Measurements from ENCODE around the gene KCTD2.

KCTD2 gene

GRCh38 chr17:75060434-75061054 lies 13.5 kb downstream of the KCTD2 start:
- DNase-seq (ENCODE audit: low read depth), result no peak
- H3K4me3 ChIP-seq (ENCODE audit: low read depth, low read length), result no peak overlapping the region
- no peak for TF ChIP-seq CTCF (conservative IDR thresholded peaks at IDR 0.05; ENCODE audit: low read depth, low read length)

- DNase-seq (ENCODE audit: low read depth), result no peak
- H3K4me3 ChIP-seq (ENCODE audit: low read depth, low read length), result no peak overlapping the region
- no peak for TF ChIP-seq CTCF (conservative IDR thresholded peaks at IDR 0.05; ENCODE audit: low read depth, low read length)
Measured at GRCh38 chr17:75061055-75061438, 14.0 kb downstream of the KCTD2 start.

- no peak overlapping the region for H3K4me3 ChIP-seq (ENCODE audit: low read depth, low read length)
- no peak for TF ChIP-seq CTCF (conservative IDR thresholded peaks at IDR 0.05; ENCODE audit: low read depth, low read length)
- DNase-seq (ENCODE audit: low read depth), result no peak
Measured at GRCh38 chr17:75061618-75062017, 14.6 kb downstream of the KCTD2 start.

GRCh38 chr17:75063201-75063600 lies 16.2 kb downstream of the KCTD2 start:
- DNase-seq (ENCODE audit: low read depth), result no peak
- TF ChIP-seq CTCF (conservative IDR thresholded peaks at IDR 0.05; ENCODE audit: low read depth, low read length), result no peak
- H3K4me3 ChIP-seq (ENCODE audit: low read depth, low read length), result no peak overlapping the region

- no peak overlapping the region for H3K4me3 ChIP-seq (ENCODE audit: low read depth, low read length)
- TF ChIP-seq CTCF (conservative IDR thresholded peaks at IDR 0.05; ENCODE audit: low read depth, low read length), result no peak
- DNase-seq (ENCODE audit: low read depth), result no peak
Measured at GRCh38 chr17:75063626-75064025, 16.6 kb downstream of the KCTD2 start.

GRCh38 chr17:75064040-75064439 lies 17.0 kb downstream of the KCTD2 start:
- TF ChIP-seq CTCF (conservative IDR thresholded peaks at IDR 0.05; ENCODE audit: low read depth, low read length), result no peak
- H3K4me3 ChIP-seq (ENCODE audit: low read depth, low read length), result no peak overlapping the region
- no peak for DNase-seq (ENCODE audit: low read depth)

- TF ChIP-seq CTCF (conservative IDR thresholded peaks at IDR 0.05; ENCODE audit: low read depth, low read length), result no peak
- H3K4me3 ChIP-seq (ENCODE audit: low read depth, low read length), result no peak overlapping the region
- no peak for DNase-seq (ENCODE audit: low read depth)
Measured at GRCh38 chr17:75064460-75064859, 17.4 kb downstream of the KCTD2 start.
